T47D (cell line): ENCODE results near the gene RPL22.

Experiments used
- DNase-seq, 2 experiments: peaks; one replicate each; pipeline versions ENCODE4 v3.0.0 to v3.0.0-alpha.2; 2011 to 2012; ENCODE audit warnings: low read depth in 1 of 2, low spot score in 1 of 2
- JUND ChIP-seq: IDR thresholded peaks from 2 replicates; pipeline ENCODE4 v1.6.1; 2012; ENCODE audit warnings: low read depth
- in situ Hi-C: cut with HindIII; loops from 2 replicates; pipeline ENCODE4 v1.10.0; 2016; ENCODE audit warnings: low sequenced_read_pairs, low pct_unique_long_range_greater_than_20kb

The RPL22 gene

DNA sequence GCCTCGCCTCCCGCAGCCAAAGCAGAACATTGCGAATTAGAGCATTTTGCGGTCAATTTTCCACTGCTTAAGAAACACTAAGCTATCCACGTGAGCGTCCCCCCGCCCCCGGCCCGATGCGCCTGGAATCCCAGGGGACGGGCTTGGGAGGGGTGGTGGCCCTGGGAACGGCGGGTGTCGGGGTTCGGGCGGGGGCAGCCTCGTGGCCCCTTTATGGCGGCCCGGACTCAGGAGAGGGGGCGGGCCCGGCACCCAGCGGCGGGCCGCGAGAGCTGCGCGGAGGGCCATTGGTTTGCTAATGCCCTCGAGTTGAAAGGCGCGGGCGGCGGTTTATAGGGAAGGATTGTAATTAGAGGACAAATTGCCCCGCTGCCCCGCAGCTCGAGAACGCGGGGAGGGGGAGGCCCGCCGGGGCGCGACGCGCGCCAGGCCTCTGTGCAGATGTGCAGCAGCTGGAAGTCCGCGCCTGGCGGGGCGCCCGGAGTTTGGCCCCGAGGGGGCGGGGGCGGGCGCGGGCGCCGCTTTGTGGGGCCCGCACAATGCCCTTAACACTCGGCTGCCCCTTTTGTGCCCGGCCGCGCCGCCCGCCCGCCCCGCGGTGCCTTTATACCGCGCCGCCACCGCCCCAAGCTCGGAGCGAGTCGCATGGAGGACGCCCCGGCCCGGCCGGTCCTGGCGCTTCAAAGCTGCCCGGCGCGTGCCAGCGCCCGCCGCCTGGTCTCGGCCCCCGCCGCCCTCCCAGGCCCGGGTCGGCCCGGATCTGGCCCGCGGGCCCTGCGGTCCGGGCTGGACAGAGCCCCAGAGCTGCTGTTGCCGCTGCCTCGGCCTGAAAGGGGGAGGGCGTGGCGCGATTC, 42.7 kb upstream of the RPL22 start:
- in situ Hi-C loops: no loop called here
- no peak for DNase-seq
- no peak for TF ChIP-seq JUND

DNA sequence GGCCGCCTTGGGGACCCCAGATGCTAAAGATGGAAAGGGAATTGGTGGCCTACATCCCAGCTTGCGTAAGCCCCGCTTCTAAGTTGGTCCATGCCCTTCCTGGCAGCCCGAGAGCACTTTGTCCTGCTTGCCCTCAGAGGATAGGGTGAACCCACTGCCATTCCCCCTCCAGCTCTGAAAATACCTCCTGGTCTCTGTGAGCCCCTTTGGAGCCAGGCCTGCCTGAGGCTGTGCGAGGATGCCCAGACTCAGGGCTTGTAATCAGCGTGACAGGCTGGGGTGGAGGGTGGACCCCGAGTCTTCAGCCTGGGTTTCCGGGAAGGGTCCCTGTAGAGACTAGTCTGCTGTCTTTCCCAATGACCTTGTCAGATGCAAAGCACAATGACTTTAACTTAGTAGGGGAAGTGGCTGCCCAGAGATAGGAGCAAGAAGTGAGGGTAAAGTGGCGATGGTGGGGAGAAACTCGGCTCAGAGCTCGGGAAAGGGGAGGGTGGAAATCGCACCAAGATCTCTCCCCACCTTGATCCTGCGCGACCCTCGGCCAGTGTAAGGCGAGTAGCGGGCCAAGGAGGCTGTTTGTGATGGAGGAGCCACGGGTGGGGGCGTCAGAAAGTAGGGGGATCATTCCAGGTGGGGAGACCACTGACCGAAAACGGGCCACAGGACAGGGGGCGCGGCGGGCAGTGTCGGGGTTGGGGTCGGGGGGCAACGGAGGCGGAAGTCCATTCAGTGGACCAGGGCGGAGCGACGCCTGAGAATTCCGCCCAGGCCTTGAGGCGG, 41.9 kb upstream of the RPL22 start:
- DNase-seq: no peak
- in situ Hi-C loops: no loop called here
- no peak for TF ChIP-seq JUND

DNA sequence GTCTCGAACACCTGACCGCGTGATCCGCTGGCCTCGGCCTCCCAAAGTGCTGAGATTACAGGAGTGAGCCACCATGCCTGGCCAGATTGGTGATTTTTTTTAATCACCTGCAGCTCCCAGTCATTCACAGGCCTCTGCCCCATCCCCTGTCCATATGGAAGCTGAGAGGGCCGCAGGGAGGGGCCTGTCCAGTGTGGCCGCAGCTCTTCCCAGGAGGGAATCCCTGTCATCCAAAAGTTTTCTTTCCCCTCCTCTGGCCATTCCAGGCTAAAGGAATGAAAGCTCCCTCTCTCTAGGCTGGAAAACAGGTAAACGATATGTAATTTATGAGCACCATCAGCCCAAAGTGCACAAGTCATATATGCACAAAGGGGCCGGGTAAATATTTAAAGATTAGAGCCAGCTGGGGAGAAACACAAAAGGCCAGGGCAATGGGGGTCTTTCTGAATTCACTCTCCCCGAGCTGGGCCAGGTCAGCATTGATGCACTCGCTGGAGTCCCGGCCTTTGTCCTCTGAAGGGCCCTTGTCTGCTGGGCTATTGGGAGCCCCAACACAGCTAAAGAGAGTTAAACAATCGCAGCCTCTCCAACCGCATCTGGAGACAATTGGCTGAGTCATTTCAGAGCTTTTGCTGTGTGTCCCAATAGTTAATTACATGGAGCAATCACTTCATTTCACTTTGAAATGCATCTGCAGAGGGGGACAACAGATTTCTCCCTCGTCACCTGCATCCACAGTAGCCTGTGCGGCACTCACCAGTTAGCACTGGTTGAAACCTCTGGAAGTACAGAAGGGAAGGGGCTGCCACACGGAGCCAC, 40.8 kb upstream of the RPL22 start:
- no peak for DNase-seq
- no peak for TF ChIP-seq JUND
- in situ Hi-C loops: no loop called here

DNA sequence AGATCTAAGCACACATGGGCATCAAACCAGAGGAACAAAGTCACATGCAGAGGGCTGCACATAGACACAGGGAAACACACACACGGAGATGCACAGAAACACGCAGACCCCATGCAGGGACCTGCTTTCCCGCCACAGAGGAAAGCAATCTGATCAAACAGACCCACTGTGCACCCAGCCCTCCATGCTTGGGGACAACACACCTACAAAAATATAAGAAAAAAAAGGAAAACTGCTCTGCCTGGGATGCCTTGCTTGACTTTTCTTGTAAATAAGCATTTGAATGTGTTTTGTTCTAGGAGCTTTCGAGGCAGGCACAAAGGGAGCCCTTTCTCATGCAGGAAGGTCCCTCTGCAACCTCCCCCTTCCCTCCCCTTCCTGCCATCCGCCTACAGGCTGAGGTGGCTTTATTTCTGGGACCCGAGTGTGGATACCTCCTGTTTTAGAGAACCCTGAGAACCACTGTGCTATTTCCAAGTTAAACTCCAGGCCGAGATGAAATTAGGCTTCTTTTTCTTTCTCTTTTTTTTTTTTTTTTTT, 39.9 kb upstream of the RPL22 start:
- no peak for TF ChIP-seq JUND
- in situ Hi-C loops: no loop called here
- DNase-seq: no peak

DNA sequence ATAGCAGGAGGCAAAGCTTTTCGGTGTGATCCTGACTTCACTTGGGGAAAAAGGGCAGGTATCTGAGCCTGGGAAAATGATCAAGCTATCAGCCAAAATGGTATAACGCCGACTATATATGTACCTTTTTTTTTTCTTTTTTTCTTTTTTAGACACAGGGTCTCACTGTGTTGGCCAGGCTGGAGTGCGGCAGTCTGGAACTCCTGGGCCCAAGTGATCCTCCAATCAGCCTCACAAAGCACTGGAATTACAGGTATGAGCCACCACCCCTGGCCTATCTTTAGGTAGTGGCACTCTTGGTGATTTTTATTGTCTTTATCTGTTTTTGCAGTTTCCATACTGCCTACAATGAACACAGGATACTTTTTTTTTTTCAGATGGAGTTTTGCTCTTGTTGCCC, 37.7 kb upstream of the RPL22 start:
- DNase-seq: no peak
- in situ Hi-C loops: no loop called here
- no peak for TF ChIP-seq JUND

DNA sequence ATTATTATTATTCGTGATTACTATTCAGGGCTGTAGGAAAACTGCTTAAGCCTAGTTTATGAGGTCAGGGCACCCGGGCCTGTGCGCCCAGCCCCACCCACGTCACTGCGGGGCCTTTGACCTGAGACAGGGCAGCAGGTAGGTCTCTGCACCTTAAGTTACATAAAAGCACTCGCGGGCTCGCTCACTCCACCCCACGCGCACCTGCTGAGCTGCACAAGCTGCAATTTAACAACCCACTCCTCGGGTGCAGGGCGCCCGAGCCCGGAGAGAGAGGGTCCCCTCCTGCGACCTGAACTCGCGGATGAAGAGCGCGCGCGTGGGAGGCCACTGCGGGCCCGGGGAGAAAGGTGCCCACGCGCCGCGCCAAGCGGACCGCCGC, 35.9 kb upstream of the RPL22 start:
- no peak for TF ChIP-seq JUND
- in situ Hi-C loops: no loop called here
- no peak for DNase-seq

DNA sequence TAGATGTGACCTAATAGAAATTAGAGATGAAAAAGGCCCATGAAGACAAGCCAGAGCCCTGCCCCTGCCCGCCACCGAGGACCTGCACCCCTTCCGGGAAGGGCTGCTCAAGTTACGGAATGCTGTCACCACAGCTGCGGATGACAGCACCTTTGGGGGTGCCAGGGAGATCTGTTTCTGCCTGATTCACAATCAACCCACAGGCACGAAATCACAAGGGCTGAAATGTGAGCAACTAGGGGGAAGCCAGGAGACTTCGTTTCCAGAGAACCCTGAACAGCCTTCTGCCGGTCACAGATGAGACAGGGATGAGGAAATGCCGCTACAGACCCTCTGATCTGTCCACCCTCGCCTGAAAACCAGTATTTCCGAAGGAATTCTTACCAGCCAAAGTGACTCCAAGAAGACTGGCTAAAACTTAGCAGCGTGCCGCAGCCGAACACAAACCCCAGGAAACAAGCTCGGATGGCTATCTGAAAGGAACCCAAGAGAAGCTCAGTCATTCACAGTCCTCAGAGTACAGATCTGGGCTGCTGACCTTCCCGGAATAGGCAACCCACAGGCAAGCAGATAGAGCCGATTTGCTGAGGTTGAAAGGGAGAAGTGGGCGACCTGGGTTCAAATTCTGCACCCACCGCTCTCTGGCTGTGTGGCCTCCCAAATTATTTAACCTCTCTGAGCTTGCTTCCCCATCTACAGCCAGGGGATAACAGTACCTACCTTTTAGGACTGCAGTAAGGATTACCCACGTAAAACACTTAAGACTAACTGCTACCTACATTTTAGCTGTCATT, 35.3 kb upstream of the RPL22 start:
- TF ChIP-seq JUND: no peak
- no peak for DNase-seq
- in situ Hi-C loops: no loop called here

DNA sequence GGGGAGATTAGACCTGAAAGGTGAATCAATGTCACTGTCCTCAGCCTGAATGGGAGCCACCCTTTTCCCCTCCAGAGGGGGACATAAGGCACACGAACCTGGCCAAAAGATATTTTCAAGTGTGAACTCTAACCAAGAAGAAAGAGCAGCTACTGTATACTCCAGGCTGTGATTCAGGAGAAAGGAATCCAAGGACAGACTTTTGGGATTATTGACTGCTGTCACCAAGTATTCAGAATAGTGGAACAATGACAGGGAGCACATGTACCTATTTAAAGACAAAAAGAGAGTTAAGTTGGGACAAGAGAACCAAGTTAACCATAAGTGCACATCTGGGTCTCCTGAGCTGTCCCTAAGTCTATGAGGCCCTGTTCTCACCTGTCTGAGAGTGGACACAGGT, 34.0 kb upstream of the RPL22 start:
- in situ Hi-C loops: no loop called here
- no peak for TF ChIP-seq JUND
- no peak for DNase-seq

DNA sequence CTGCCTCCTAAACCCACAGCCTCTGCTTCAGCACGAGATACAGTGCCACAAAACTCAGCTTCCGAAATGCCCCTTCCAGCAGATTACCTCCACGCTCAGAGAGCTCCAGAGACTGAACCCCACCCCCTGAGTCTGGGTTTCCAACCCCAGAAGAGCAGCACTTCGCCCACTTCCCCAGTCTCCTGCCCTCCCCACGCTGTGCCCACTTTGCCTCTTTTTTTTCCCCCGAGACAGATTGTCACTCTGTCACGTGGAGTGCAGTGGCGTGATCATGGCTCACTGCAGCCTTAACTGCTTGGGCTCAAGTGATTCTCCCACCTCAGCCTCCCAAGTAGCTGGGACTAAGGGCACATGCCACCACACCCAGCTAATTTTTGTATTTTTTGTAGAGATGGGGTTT, 26.3 kb upstream of the RPL22 start:
- DNase-seq: no peak
- in situ Hi-C loops: no loop called here
- TF ChIP-seq JUND: no peak

DNA sequence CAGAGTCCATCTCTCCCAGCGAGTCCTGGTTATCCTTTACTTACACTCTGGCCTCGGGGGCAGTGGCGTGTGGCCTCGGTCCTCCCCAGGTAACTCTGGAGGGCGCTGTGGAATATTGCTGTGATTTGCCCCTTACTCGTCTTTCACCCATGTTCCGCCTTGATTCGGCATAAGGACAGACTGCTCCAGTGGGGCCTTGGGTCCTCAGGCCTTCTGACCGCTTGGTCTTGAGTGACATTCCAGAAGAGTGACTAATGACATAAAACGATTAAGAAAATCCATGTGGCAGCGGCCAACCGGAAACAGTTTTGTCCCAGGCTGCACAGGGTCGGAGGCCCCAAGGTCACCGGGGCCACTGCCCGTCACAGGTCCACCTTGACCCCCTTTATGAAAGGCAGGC, 25.3 kb upstream of the RPL22 start:
- TF ChIP-seq JUND: no peak
- DNase-seq: no peak
- in situ Hi-C loops: no loop called here

GRCh38 chr1:6223617-6224016, 24.2 kb upstream of the RPL22 start:
- TF ChIP-seq JUND: no peak
- no peak for DNase-seq
- in situ Hi-C loops: no loop called here

DNA sequence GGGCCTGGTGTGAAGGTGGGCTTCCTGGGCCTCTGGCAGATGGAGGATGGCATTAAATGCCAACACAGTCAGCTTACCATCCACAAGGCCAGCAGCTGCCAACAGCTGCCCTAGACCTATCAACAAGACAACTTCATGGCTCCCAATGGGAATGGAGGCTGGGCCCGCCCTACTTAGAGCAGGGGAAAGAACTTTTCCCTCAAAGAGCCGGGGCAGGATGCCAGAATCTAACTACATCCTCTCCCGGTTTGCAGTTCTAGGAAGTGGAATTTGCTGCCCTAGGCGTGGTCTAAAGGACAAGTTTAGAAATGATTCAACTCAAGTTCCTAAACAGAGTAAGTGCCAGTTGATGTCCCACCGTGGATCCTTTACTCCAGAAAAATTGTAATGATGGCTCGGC, 23.2 kb upstream of the RPL22 start:
- in situ Hi-C loops: no loop called here
- no peak for DNase-seq
- no peak for TF ChIP-seq JUND
